HG03064 (cell line): ENCODE data around the gene NFATC1.

Experiments
- ATAC-seq: cut with Tn5 transposase; IDR thresholded peaks from one replicate; pipeline ENCODE4 v1.9.1; 2021; ENCODE audit warnings: low read depth; ENCODE audit not compliant: unreplicated experiment

NFATC1 gene

GRCh38 chr18:79436556-79437275, 41.0 kb downstream of the NFATC1 start:
- no peak for ATAC-seq

- ATAC-seq: no peak
These were observed 42.6 kb downstream of the NFATC1 start for GRCh38 chr18:79438089-79438897.

- no peak for ATAC-seq
These were observed 43.3 kb downstream of the NFATC1 start for GRCh38 chr18:79438898-79439627.

GRCh38 chr18:79439628-79440023, 43.9 kb downstream of the NFATC1 start:
- no peak for ATAC-seq

- ATAC-seq: no peak
These were observed 44.8 kb downstream of the NFATC1 start for GRCh38 chr18:79440316-79441110.

- ATAC-seq: no peak
These were observed 45.7 kb downstream of the NFATC1 start for GRCh38 chr18:79441420-79441819.

- ATAC-seq: no peak
These were observed 46.9 kb downstream of the NFATC1 start for GRCh38 chr18:79442508-79443221.

- ATAC-seq: no peak
These were observed 49.5 kb downstream of the NFATC1 start for GRCh38 chr18:79445221-79445620.

- ATAC-seq: no peak
These were observed 50.2 kb downstream of the NFATC1 start for GRCh38 chr18:79445696-79446561.

- ATAC-seq: no peak
These were observed 51.2 kb downstream of the NFATC1 start for GRCh38 chr18:79446931-79447330.

GRCh38 chr18:79447703-79448367, 52.1 kb downstream of the NFATC1 start:
- ATAC-seq: no peak

GRCh38 chr18:79448621-79449020, 52.9 kb downstream of the NFATC1 start:
- ATAC-seq: no peak

GRCh38 chr18:79449551-79450288, 54.0 kb downstream of the NFATC1 start:
- no peak for ATAC-seq

- ATAC-seq: no peak
These were observed 54.8 kb downstream of the NFATC1 start for GRCh38 chr18:79450289-79451080.

GRCh38 chr18:79451237-79452125, 55.8 kb downstream of the NFATC1 start:
- no peak for ATAC-seq
